ENCODE results near the gene CLEC16A. TPM values are rescaled to one million over a fixed set of nuclear protein-coding genes. Genes with fewer than 3 reads are reported as not detected.
A peak's percentile ranks its signal among the peaks of the same experiment; 100 is the strongest.

CLEC16A gene
- total and polyA plus RNA-seq, 9 of the 15 experiments (the other 6 are each of a cell fraction or from before 2014, with no cell fraction given) = 1.00 to 22.3 (median 10.0) TPM

GRCh38 chr16:11100239-11100750 lies 155.9 kb downstream of the CLEC16A start (continued):
- TF ChIP-seq ARID4B (CRISPR knock-in tag; IDR thresholded peaks at IDR 0.05) (no peak), ZC3H4 (CRISPR knock-in tag; IDR thresholded peaks at IDR 0.05; ENCODE audit: borderline replicate concordance) (no peak), EP300 (IDR thresholded peaks at IDR 0.05; ENCODE audit: low read length) (peak; percentile 95; the same call in 1 of the 2 replicates), CCAR2 (IDR thresholded peaks at IDR 0.05; ENCODE audit: low read depth, low read length) (no peak), FOXJ2 (tag; IDR thresholded peaks at IDR 0.05) (no peak), NCOA1 (IDR thresholded peaks at IDR 0.05; ENCODE audit: low read depth) (peak; percentile 83; the same call in 1 of the 2 replicates), TFE3 (CRISPR knock-in tag; IDR thresholded peaks at IDR 0.05) (no peak), NRF1 (conservative IDR thresholded peaks at IDR 0.05 in 1 of 2, IDR thresholded peaks at IDR 0.05 in 1 of 2) (no peak; a peak in 2 of 4 replicates), POLR2AphosphoS5 (IDR thresholded peaks at IDR 0.05; ENCODE audit: control insufficient read depth, insufficient read depth, low read depth, low read length) (peak; percentile 75), KLF10 (CRISPR knock-in tag; IDR thresholded peaks at IDR 0.05) (no peak), CAMTA2 (CRISPR knock-in tag; conservative IDR thresholded peaks at IDR 0.05) (no peak), ZNF232 (CRISPR knock-in tag; IDR thresholded peaks at IDR 0.05) (no peak), RBBP5 (IDR thresholded peaks at IDR 0.05; ENCODE audit: borderline replicate concordance, insufficient read depth, low read length, poor library complexity, severe bottlenecking) (no peak), AFF4 (CRISPR knock-in tag; IDR thresholded peaks at IDR 0.05) (no peak), THAP12 (CRISPR knock-in tag; IDR thresholded peaks at IDR 0.05) (no peak), PPARD (CRISPR knock-in tag; IDR thresholded peaks at IDR 0.05) (no peak)

All from K562 (cell line).